ENCODE measurements around the gene ZFP3.
"Not testable (repeated sequence)": the region's sequence is repeated elsewhere in the genome, so short reads cannot be mapped to it uniquely, and the experiment has no call there.

ZFP3 gene

GRCh38 chr17:5078106-5079028 is at the start of gene ZFP3:
Gene ZFP3, plus strand, starts transcription at chr17:5078467. Its CDS starts 13,038 bp downstream, at chr17:5091505.
- DNase-seq, result peak; percentile 76 to 86 (median 77)

- not testable (repeated sequence) for DNase-seq
These were observed 48.1 kb upstream of the ZFP3 start for GRCh38 chr17:5030168-5030567.

- peak; percentile 98 for DNase-seq
These were observed 46.7 kb upstream of the ZFP3 start for GRCh38 chr17:5031365-5032082.

- DNase-seq, result no peak
These were observed 45.4 kb upstream of the ZFP3 start for GRCh38 chr17:5032865-5033264.

- DNase-seq, result no peak
These were observed 44.8 kb upstream of the ZFP3 start for GRCh38 chr17:5033352-5034015.

GRCh38 chr17:5034063-5034462 is 44.2 kb upstream of the ZFP3 start:
- no peak for DNase-seq

GRCh38 chr17:5034651-5035050 is 43.6 kb upstream of the ZFP3 start:
- DNase-seq, result no peak

GRCh38 chr17:5035315-5035714 is 43.0 kb upstream of the ZFP3 start, which contains the start of gene SLC52A1:
Gene SLC52A1, minus strand, starts transcription at chr17:5035426. Its CDS starts 820 bp downstream, at chr17:5034606.
- no peak for DNase-seq

- no peak for DNase-seq
These were observed 35.9 kb upstream of the ZFP3 start for GRCh38 chr17:5042157-5043022.

GRCh38 chr17:5043524-5043923 is 34.7 kb upstream of the ZFP3 start:
- DNase-seq, result no peak

- no peak for DNase-seq
These were observed 33.6 kb upstream of the ZFP3 start for GRCh38 chr17:5044630-5045029.

- no peak for DNase-seq
These were observed 32.8 kb upstream of the ZFP3 start for GRCh38 chr17:5045496-5045895.

- no peak for DNase-seq
These were observed 30.8 kb upstream of the ZFP3 start for GRCh38 chr17:5047446-5047845.

- DNase-seq, result no peak
These were observed 28.9 kb upstream of the ZFP3 start for GRCh38 chr17:5049314-5049841.

GRCh38 chr17:5050278-5050677 is 28.0 kb upstream of the ZFP3 start:
- no peak for DNase-seq

GRCh38 chr17:5055543-5055942 is 22.7 kb upstream of the ZFP3 start:
- no peak for DNase-seq

- no peak for DNase-seq
These were observed 13.0 kb upstream of the ZFP3 start for GRCh38 chr17:5065227-5065744.

- peak; percentile 7 to 51 (median 27) for DNase-seq
These were observed 10.0 kb upstream of the ZFP3 start for GRCh38 chr17:5068236-5068635.

GRCh38 chr17:5069724-5070123 is 8.5 kb upstream of the ZFP3 start:
- no peak for DNase-seq

- not testable (repeated sequence) for DNase-seq
These were observed 2.8 kb upstream of the ZFP3 start for GRCh38 chr17:5075472-5075871.

GRCh38 chr17:5077275-5077674 is 992 bp upstream of the ZFP3 start:
- not testable (repeated sequence) for DNase-seq

- DNase-seq, result no peak
These were observed 524 bp upstream of the ZFP3 start for GRCh38 chr17:5077781-5078105.
